Activated CD4-positive, alpha-beta T cell treated with anti-CD3 and anti-CD28 coated beads for 36 hours (primary cell): Measurements from ENCODE around the gene CRTC2. TPM values are rescaled to one million over a fixed set of nuclear protein-coding genes. Genes with fewer than 3 reads are reported as not detected.
"Not testable (repeated sequence)": the region's sequence is repeated elsewhere in the genome, so short reads cannot be mapped to it uniquely, and the experiment has no call there.

ENCODE experiments used
- ATAC-seq: fragments of 200-7000 bp; cut with Tn5 transposase; one replicate; pipeline ENCODE4 v1.10.0; 2021; ENCODE audit warnings: mild to moderate bottlenecking, moderate library complexity
- CTCF ChIA-PET: fragments of 350-600 bp; sonication (Branson Sonifier 250); formaldehyde crosslinking; loops from one replicate; lab custom pipeline; 2021; ENCODE audit warnings: antibody characterized with exemption; lab: Charles Lee
- POLR2A ChIA-PET: fragments of 350-600 bp; sonication (Branson Sonifier 250); formaldehyde crosslinking; loops from one replicate; lab custom pipeline; 2021; ENCODE audit warnings: antibody characterized with exemption, inconsistent platforms; lab: Charles Lee
- DNase-seq: peaks from one replicate; pipeline ENCODE4 v3.0.0-alpha.2; 2020
- H3K27ac Mint-ChIP-seq: one replicate; pipeline ENCODE4 v1.8.0; 2021; ENCODE audit warnings: mixed read lengths
- H3K27me3 Mint-ChIP-seq: one replicate; pipeline ENCODE4 v1.8.0; 2021; ENCODE audit warnings: mixed read lengths
- H3K36me3 Mint-ChIP-seq: one replicate; pipeline ENCODE4 v1.8.0; 2021; ENCODE audit warnings: low read depth, mixed read lengths
- H3K4me1 Mint-ChIP-seq: one replicate; pipeline ENCODE4 v1.8.0; 2021; ENCODE audit warnings: mixed read lengths
- H3K4me3 Mint-ChIP-seq: one replicate; pipeline ENCODE4 v1.8.0; 2021; ENCODE audit warnings: mild to moderate bottlenecking, moderate library complexity, mixed read lengths
- H3K9me3 Mint-ChIP-seq: one replicate; pipeline ENCODE4 v1.8.0; 2021; ENCODE audit warnings: low read depth, mixed read lengths
- intact Hi-C, 2 experiments: fragments of 100-400 bp; cut with DNase I in 1 of 2; cut with micrococcal nuclease in 1 of 2; formaldehyde crosslinking; loops; one replicate each; pipeline versions ENCODE4 v1.14.2 to v1.15.1; 2022 to 2024; cut with DNase I, micrococcal nuclease
- total RNA-seq, 2 experiments: library from RNA; stranded (reverse); gene quantifications; one replicate each; pipeline ENCODE4 v1.2.3, GENCODE V29; 2021

The CRTC2 gene
- total RNA-seq, 2 experiments from 2014 or later: 60.6 to 80.4 TPM

DNA sequence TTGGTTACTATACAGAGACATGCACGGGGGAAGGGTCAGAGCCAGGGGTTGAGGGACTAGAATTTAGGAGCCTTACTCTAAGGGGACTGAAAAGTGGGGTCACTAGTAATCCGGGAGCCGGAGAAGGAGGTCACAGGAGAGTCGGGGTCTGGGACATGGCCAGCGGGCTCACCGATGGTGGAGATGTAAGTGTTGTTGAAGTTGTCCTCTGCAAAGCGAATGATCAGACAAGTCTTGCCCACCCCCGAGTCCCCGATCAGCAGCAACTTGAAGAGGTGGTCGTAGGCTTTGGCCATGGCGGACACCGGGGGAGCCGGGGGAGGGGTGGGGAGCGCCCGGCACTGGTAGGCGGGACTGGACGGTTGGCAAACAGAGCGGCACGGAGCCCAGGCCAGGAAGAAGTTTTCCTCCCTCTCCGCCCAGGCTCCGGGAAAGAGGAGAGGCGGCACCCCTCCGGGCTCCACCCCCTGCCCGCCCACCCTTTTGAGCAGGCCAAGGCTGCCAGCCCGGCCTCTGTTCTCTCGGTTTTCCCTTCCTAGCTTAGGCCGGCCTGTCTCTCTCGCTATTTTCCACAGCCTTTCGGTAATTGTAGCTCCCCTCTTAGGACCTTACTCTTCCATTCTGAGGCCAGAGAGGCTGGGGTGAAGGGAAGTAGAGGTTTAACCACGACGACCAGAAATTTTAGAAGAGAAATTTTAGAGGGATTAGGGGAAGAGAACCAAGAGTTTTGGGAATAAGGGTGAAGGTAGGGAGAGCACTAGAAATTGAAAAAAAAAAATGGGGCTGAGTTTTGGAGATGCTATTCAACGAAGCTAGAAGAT lies 27.7 kb upstream of the CRTC2 start, which contains the start of gene RAB13:
TSS of gene RAB13 (minus strand) at position 399 of the 821 bp plus-strand sequence. CDS start at position 296, 103 bp downstream.
- H3K27me3 Mint-ChIP-seq: no peaks in the 10 kb centered on the region
- CTCF ChIA-PET: interaction anchor here (0.6 to 7.7 kb wide), 28 partner anchors 10 to 476 kb away, joined by 3 to 66 read pairs (median 4); partner anchors contain the start of genes CREB3L4, CRTC2, DENND4B and JTB
- intact Hi-C loops: loop anchor here (1.0 to 5.0 kb wide), 11 partner anchors 9 to 308 kb away; partner anchors contain the start of genes CREB3L4 (in 2 of the 2), DENND4B (in 2 of the 2), JTB (in 1 of the 2) and NPR1 (in 1 of the 2)
- POLR2A ChIA-PET: interaction anchor here (0.6 to 1.3 kb wide), 5 partner anchors 8 to 368 kb away, joined by 3 to 8 read pairs (median 4); partner anchors contain the start of genes CREB3L4 and JTB
- H3K9me3 Mint-ChIP-seq: no peaks in the 10 kb centered on the region
- H3K27ac Mint-ChIP-seq: peak within 1 kb of the TSS; percentile 86
- ATAC-seq (no peak), DNase-seq (peak; percentile 38)
- peaks cover 35% of the 10 kb centered on the region for H3K4me1 Mint-ChIP-seq
- peaks cover 7% of the 10 kb centered on the region for H3K36me3 Mint-ChIP-seq
- peak within 1 kb of the TSS; percentile 73 for H3K4me3 Mint-ChIP-seq

DNA sequence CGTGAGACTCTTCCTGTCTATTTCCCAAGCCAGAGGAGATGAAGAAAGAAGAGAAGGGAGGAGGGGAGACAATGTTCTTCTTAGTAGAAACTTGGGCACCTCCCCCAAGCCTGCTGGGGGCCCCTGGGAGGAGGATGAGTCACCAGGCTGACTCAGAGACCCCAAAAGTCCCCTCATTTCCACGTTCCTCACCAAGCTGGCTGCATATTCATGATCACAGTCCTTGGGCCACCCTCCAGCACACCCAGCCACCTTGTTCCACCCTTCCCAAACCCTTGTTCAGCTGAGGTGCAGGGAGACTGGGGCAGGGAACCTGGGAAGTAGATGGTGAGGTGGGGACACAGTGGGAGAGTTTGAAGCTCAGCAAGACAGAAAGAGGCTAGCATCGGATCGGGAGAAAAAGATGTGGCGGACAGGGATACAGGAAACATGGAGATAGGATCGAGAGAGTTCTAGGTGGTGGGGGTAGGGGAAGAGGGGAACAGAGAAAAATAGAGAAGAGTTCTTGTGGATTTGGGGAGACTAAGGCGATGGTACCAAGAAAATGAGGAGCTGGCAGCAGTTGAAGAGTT lies 27.0 kb upstream of the CRTC2 start:
- no peaks in the 10 kb centered on the region for H3K27me3 Mint-ChIP-seq
- CTCF ChIA-PET: interaction anchor here (0.6 to 7.7 kb wide), 16 partner anchors 10 to 475 kb away, joined by 3 to 66 read pairs (median 4); partner anchors contain the start of genes CREB3L4, DENND4B and JTB
- POLR2A ChIA-PET: interaction anchor here (1.1 to 1.3 kb wide), 2 partner anchors 18 to 40 kb away, joined by 3 to 8 read pairs; partner anchors contain the start of gene CREB3L4
- no peaks in the 10 kb centered on the region for H3K36me3 Mint-ChIP-seq
- ATAC-seq (peak; percentile 61), DNase-seq (peak; percentile 75)
- intact Hi-C loops: loop anchor here in 1 of 2 experiments (5.0 kb wide), 1 partner anchor 38 kb away; the partner anchor contains the start of gene DENND4B
- H3K27ac Mint-ChIP-seq: peak overlapping the region; percentile 71
- peak overlapping the region; percentile 68 for H3K4me3 Mint-ChIP-seq
- H3K4me1 Mint-ChIP-seq: peaks cover 34% of the 10 kb centered on the region
- no peaks in the 10 kb centered on the region for H3K9me3 Mint-ChIP-seq

DNA sequence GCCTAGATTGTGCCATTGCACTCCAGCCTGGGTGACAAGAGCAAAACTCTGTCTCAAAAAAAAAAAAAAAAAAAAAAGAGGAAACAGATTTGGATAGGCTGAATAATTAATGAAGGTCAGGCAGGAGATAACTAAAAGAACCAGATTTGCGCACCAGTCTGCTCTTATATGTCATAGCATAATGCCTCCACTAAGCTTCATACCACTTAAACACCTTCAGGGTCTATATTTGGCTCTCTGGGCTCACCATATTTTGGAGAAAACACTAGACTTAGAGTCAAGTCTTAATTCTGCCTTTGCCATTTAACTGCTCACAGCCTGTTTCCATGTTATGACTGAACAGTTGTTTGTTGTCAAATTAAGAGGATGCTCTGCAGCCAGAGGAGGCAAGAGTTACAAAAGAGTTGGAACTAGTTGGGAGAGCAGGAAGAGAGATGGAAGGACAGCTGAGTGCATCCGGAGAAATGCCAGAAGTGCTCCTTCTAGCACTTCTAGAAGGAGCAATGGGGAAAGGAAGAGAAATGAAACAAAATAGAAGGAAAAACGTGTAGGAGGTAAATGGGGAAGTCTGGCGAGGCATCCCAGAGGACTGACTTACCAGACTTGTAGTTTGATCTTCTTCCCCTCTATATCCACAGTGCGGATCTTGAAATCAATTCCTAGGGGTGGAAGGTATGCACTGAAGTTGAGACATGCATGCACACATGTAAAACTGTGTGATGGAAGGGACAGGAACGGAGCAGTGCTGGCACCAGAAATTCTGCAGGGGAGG lies 25.9 kb upstream of the CRTC2 start:
- Mint-ChIP-seq H3K9me3 (no peaks in the 10 kb centered on the region), H3K4me3 (no peak overlapping the region), H3K27me3 (no peaks in the 10 kb centered on the region), H3K27ac (peak overlapping the region; percentile 7), H3K4me1 (peaks cover 29% of the 10 kb centered on the region), H3K36me3 (no peaks in the 10 kb centered on the region)
- CTCF ChIA-PET: interaction anchor here (0.6 to 7.7 kb wide), 10 partner anchors 8 to 474 kb away, joined by 3 to 66 read pairs (median 3); partner anchors contain the start of genes CREB3L4 and JTB
- DNase-seq: no peak
- ATAC-seq: no peak
- intact Hi-C loops: no loop called here
- POLR2A ChIA-PET: no interaction called here

DNA sequence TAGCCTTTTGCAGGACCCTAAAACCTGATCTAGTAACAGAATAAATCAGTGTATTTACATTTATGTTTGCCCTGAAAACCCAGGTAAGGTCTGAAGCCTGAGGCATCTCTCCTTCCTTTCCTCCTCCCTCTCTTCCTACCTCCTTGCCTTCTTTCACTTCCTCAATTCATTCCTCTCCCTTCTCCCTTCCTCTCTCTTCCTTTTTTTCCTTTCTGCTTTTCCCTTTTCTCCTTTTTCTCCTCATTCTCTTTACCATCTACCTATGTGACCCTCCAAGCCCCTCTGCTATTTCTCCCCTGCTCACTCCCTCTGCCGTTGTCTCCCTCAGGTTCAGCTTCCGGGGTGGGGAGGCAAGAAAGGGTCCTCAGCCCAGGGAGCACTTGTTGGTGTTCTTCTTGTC lies 23.3 kb upstream of the CRTC2 start:
- ATAC-seq, POLR2A ChIA-PET, H3K9me3 Mint-ChIP-seq, intact Hi-C loops, CTCF ChIA-PET, H3K4me3 Mint-ChIP-seq, DNase-seq, H3K27me3 Mint-ChIP-seq, H3K36me3 Mint-ChIP-seq, H3K27ac Mint-ChIP-seq: not testable (repeated sequence)
- peaks cover 32% of the 10 kb centered on the region for H3K4me1 Mint-ChIP-seq

DNA sequence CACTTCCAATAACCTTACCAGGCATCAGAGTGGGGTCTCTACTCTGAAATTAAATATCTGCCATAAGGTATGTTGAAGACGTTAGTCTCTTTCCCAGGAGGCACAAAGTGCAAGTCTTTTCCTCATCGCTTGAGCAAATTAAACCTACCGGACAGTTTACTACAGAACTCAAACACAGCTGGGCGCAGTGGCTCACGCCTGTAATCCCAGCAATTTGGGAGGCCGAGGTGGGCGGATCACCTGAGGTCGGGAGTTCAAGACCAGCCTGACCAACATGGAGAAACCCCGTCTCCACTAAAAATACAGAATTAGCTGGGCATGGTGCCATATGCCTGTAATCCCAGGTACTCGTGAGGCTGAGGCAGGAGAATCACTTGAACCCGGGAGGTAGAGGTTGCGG lies 20.7 kb upstream of the CRTC2 start:
- H3K27ac Mint-ChIP-seq: peak overlapping the region; percentile 69
- H3K36me3 Mint-ChIP-seq: peaks cover 33% of the 10 kb centered on the region
- H3K27me3 Mint-ChIP-seq, ATAC-seq, DNase-seq, H3K9me3 Mint-ChIP-seq: not testable (repeated sequence)
- H3K4me1 Mint-ChIP-seq: peaks cover 29% of the 10 kb centered on the region
- POLR2A ChIA-PET: interaction anchor here (0.6 to 4.2 kb wide), 3 partner anchors 12 to 436 kb away, joined by 4 to 49 read pairs (median 25); partner anchors contain the start of genes CREB3L4 and RPS27
- intact Hi-C loops: loop anchor here in 1 of 2 experiments (5.0 kb wide), 1 partner anchor 252 kb away; the partner anchor contains the start of gene INTS3
- H3K4me3 Mint-ChIP-seq: peak overlapping the region; percentile 97
- CTCF ChIA-PET: interaction anchor here (0.7 to 6.7 kb wide), 8 partner anchors 9 to 204 kb away, joined by 3 to 66 read pairs (median 4); partner anchors contain the start of genes CREB3L4, RAB13, RPS27 and SLC27A3

DNA sequence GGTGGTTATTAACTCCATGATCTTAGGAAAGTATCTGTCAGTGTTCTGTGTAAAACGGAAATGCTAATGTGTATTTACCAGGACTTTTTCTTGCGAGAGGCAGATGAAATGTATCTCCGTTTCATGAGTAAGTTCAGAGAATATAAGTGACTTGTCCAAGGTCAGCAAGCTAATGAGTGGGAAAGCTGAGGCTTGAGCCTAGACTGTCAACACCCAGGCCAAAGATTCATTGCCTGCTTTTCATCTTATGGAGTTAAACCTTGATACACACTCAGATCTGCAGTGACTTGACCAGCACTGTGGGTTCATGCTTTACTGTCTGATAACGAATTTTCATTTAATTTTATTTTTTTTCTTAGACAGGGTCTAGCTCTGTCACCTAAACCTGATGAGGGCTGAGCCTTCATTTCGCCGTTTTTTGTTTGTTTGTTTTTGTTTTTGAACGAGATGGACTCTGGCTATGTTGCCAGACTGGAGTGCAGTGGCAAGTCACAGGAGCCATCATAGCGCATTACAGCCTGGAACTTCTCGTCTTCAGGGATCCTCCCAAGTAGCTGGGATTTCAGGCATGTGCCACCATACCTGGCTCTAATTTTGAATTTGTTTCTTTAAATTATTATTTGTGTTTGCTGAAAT lies 20.0 kb upstream of the CRTC2 start:
- peaks cover 34% of the 10 kb centered on the region for H3K36me3 Mint-ChIP-seq
- H3K9me3 Mint-ChIP-seq: no peaks in the 10 kb centered on the region
- DNase-seq: no peak
- peak overlapping the region; percentile 97 for H3K4me3 Mint-ChIP-seq
- POLR2A ChIA-PET: interaction anchor here (0.6 to 4.2 kb wide), 10 partner anchors 8 to 437 kb away, joined by 3 to 49 read pairs (median 4); partner anchors contain the start of genes CREB3L4, CRTC2, RAB13 and RPS27
- H3K4me1 Mint-ChIP-seq: peaks cover 29% of the 10 kb centered on the region
- H3K27ac Mint-ChIP-seq: peak overlapping the region; percentile 96
- intact Hi-C loops: loop anchor here in 1 of 2 experiments (5.0 kb wide), 1 partner anchor 251 kb away; the partner anchor contains the start of gene INTS3
- CTCF ChIA-PET: interaction anchor here (0.6 to 6.7 kb wide), 13 partner anchors 10 to 384 kb away, joined by 3 to 66 read pairs (median 4); partner anchors contain the start of genes CREB3L4, RAB13, RPS27 and SLC27A3
- H3K27me3 Mint-ChIP-seq: no peaks in the 10 kb centered on the region
- ATAC-seq: no peak

DNA sequence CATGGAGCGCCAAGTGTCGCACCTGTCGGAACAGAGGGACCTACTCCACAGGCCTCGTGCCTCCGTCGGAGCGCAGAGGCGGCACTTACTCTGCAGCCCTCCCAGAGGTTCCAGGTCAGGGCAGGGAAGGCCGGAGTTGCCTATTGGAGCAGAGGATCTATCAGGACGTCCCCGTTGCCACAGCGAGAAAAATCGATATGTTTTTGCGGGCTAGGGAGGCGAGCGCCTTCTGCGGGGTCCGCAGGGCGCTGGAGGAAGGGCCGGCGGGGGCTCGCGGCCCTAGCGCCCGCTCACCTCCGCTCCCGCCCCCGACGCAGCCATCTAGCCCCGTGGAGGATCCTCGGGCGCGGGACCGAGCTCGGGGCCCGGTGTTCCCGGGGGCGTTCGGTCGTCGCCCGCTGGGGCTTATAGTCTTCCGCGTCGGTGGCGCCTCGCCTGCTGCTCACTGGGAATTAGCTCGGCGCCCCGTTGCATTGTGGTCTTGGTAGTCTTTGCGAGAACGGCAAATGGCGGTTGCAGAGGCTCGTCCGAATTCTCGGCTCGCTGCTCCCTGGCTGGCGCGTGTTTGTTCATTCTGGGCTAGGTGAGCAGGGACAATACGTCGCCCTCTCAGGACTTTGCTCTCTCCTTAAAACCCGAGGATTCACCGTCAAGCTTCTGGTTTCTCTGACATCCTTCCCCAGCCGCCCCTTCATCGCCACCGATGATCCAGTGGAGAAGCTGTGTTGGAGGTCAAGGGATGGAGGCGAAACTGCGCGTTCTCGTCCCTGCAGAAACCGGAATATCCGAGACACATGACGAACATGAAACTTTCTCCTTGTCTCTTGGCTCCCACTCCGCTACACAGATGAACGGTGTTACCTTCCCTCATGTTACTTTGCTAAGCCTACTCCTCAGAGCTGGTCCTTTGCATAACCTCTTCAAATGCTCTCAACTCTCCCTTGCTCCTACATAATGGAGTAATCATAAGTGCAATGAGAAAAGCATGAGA lies 19.1 kb upstream of the CRTC2 start, which contains the start of gene JTB:
TSS of gene JTB (minus strand) at position 425 of the 991 bp plus-strand sequence. CDS start at position 3, 422 bp downstream.
- Mint-ChIP-seq H3K9me3 (no peaks in the 10 kb centered on the region), H3K36me3 (peaks cover 41% of the 10 kb centered on the region), H3K4me3 (peak within 1 kb of the TSS; percentile 97), H3K27ac (peak within 1 kb of the TSS; percentile 97), H3K27me3 (no peaks in the 10 kb centered on the region), H3K4me1 (peaks cover 33% of the 10 kb centered on the region)
- peak; percentile 94 for DNase-seq
- ChIA-PET CTCF (interaction anchor here (0.6 to 6.7 kb wide), 14 partner anchors 11 to 385 kb away, joined by 3 to 66 read pairs (median 4); partner anchors contain the start of genes CREB3L4, CRTC2, RAB13 and RPS27), POLR2A (interaction anchor here (0.6 to 4.2 kb wide), 12 partner anchors 9 to 318 kb away, joined by 3 to 49 read pairs (median 4); partner anchors contain the start of genes CREB3L4, CRTC2, RAB13 and RPS27)
- intact Hi-C loops: loop anchor here (1.0 to 5.0 kb wide), 10 partner anchors 9 to 343 kb away; partner anchors contain the start of genes CREB3L4 (in 2 of the 2), CRTC2 (in 2 of the 2), CHTOP (in 1 of the 2) and INTS3 (in 1 of the 2)
- ATAC-seq: peak; percentile 95

DNA sequence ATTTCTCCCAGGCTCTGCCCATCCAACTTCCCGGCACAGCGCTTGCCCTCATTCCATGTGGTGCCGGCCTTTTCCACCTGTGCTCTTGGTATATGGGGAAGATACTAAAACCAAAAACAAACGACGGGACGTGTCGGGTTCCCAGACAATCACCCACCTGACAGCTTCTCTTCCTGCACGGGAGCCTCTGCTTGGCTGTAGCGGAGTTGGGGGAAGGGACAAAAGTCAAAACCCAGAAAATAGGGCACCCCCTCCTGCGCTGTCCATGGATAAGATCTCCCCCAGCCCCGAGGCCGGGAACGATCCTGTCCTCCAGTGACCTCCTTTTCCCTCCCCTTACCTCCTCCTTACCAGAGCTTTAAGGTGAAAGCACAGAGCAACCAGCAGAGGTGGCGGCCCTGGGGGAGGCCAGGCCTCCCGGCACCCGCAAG lies 18.4 kb upstream of the CRTC2 start:
- CTCF ChIA-PET: interaction anchor here (0.6 to 6.7 kb wide), 6 partner anchors 10 to 255 kb away, joined by 3 to 66 read pairs (median 16); partner anchors contain the start of genes CREB3L4, CRTC2, RAB13 and RPS27
- intact Hi-C loops: loop anchor here (1.0 to 5.0 kb wide), 10 partner anchors 9 to 343 kb away; partner anchors contain the start of genes CREB3L4 (in 2 of the 2), CRTC2 (in 2 of the 2), CHTOP (in 1 of the 2) and INTS3 (in 1 of the 2)

More for the DNA sequence above, 18.4 kb upstream of the CRTC2 start:
- DNase-seq (no peak), ATAC-seq (peak; percentile 6)
- H3K36me3 Mint-ChIP-seq: peaks cover 42% of the 10 kb centered on the region
- no peaks in the 10 kb centered on the region for H3K27me3 Mint-ChIP-seq
- peaks cover 40% of the 10 kb centered on the region for H3K4me1 Mint-ChIP-seq
- peak overlapping the region; percentile 97 for H3K4me3 Mint-ChIP-seq
- H3K9me3 Mint-ChIP-seq: no peaks in the 10 kb centered on the region
- H3K27ac Mint-ChIP-seq: peak overlapping the region; percentile 97
- POLR2A ChIA-PET: interaction anchor here (0.6 to 4.2 kb wide), 7 partner anchors 10 to 317 kb away, joined by 3 to 49 read pairs (median 8); partner anchors contain the start of genes CREB3L4, CRTC2, RAB13 and RPS27
